Measurements from ENCODE around the gene RHOXF1.
"Not testable (repeated sequence)": the region's sequence is repeated elsewhere in the genome, so short reads cannot be mapped to it uniquely, and the experiment has no call there.

The RHOXF1 gene

GRCh38 chrX:120115438-120115963 is at the start of gene RHOXF1:
RHOXF1 (minus strand) TSS chrX:120115913; CDS start chrX:120115862, 51 bp downstream.
- no peak for DNase-seq (ENCODE audit: low read depth in 2 of 2)

GRCh38 chrX:120159086-120159485 is 43.4 kb upstream of the RHOXF1 start:
- not testable (repeated sequence) for DNase-seq (ENCODE audit: low read depth in 2 of 2); H3K4me3 ChIP-seq (replicated peaks in 1 of 2; ENCODE audit: low read depth in 2 of 2, low read length in 2 of 2)

More at GRCh38 chrX:120115438-120115963, at the start of gene RHOXF1:
- no peak within 1 kb of the TSS for H3K4me3 ChIP-seq (replicated peaks in 1 of 2; ENCODE audit: low read depth in 2 of 2, low read length in 2 of 2)
- no peak for TF ChIP-seq CTCF (IDR thresholded peaks at IDR 0.05; ENCODE audit: low read depth, low read length)

- DNase-seq (ENCODE audit: low read depth in 2 of 2); H3K4me3 ChIP-seq (replicated peaks in 1 of 2; ENCODE audit: low read depth in 2 of 2, low read length in 2 of 2): not testable (repeated sequence)
Measured at GRCh38 chrX:120158313-120158712, 42.6 kb upstream of the RHOXF1 start, which contains the start of gene RHOXF2. RHOXF2 (plus strand) TSS chrX:120158613; CDS start chrX:120158751, 138 bp downstream.

- H3K4me3 ChIP-seq (replicated peaks in 1 of 2; ENCODE audit: low read depth in 2 of 2, low read length in 2 of 2); DNase-seq (ENCODE audit: low read depth in 2 of 2): not testable (repeated sequence)
Measured at GRCh38 chrX:120150109-120150744, 34.5 kb upstream of the RHOXF1 start.

- no peak for TF ChIP-seq CTCF (IDR thresholded peaks at IDR 0.05; ENCODE audit: low read depth, low read length)
- no peak overlapping the region for H3K4me3 ChIP-seq (replicated peaks in 1 of 2; ENCODE audit: low read depth in 2 of 2, low read length in 2 of 2)
- DNase-seq (ENCODE audit: low read depth in 2 of 2) = no peak
Measured at GRCh38 chrX:120147537-120147936, 31.8 kb upstream of the RHOXF1 start.

- H3K4me3 ChIP-seq (replicated peaks in 1 of 2; ENCODE audit: low read depth in 2 of 2, low read length in 2 of 2); DNase-seq (ENCODE audit: low read depth in 2 of 2): not testable (repeated sequence)
Measured at GRCh38 chrX:120146323-120146722, 30.6 kb upstream of the RHOXF1 start.

GRCh38 chrX:120145295-120145925 is 29.7 kb upstream of the RHOXF1 start:
- TF ChIP-seq CTCF (IDR thresholded peaks at IDR 0.05; ENCODE audit: low read depth, low read length) = no peak
- DNase-seq (ENCODE audit: low read depth in 2 of 2) = no peak
- H3K4me3 ChIP-seq (replicated peaks in 1 of 2; ENCODE audit: low read depth in 2 of 2, low read length in 2 of 2) = no peak overlapping the region

GRCh38 chrX:120144178-120144844 is 28.6 kb upstream of the RHOXF1 start:
- TF ChIP-seq CTCF (IDR thresholded peaks at IDR 0.05; ENCODE audit: low read depth, low read length) = no peak
- peak in 1 of 2 donors; percentile 30 for DNase-seq (ENCODE audit: low read depth in 2 of 2)
- no peak overlapping the region for H3K4me3 ChIP-seq (replicated peaks in 1 of 2; ENCODE audit: low read depth in 2 of 2, low read length in 2 of 2)

All from cardiac fibroblast (primary cell).